ENCODE results near the gene SHQ1. TPM values are rescaled to one million over a fixed set of nuclear protein-coding genes. Genes with fewer than 3 reads are reported as not detected.

SHQ1 gene
- total and polyA plus RNA-seq, 12 donors: 7.2 to 26.4 (median 15.1) TPM

- H3K36me3 ChIP-seq (replicated peaks in 1 of 2): no peaks in the 10 kb centered on the region
- DNase-seq: no peak
- H3K9me3 ChIP-seq (replicated peaks in 1 of 3): no peaks in the 10 kb centered on the region
- intact Hi-C loops (cut with DNase I): loop anchor here (5.0 kb wide), 2 partner anchors 145 to 150 kb away; no protein-coding TSS in a partner anchor
- WGBS, 4 donors: 67 to 88% (median 80%) methylated on average over 3 of the region's 3 CpGs
- no peak overlapping the region for H3K27ac ChIP-seq
- H3K27me3 ChIP-seq: no peaks in the 10 kb centered on the region
- peaks cover 9 to 30% of the 10 kb centered on the region in 2 donors for H3K4me1 ChIP-seq (replicated peaks in 1 of 2)
- no peak for TF ChIP-seq CTCF (IDR thresholded peaks at IDR 0.05)
- TF ChIP-seq POLR2A (IDR thresholded peaks at IDR 0.05): no peak
- no peak overlapping the region for H3K4me3 ChIP-seq
Measured at GRCh38 chr3:72816862-72817355, 31.3 kb downstream of the SHQ1 start.

GRCh38 chr3:72814308-72814707, 33.9 kb downstream of the SHQ1 start:
- no peaks in the 10 kb centered on the region for H3K27me3 ChIP-seq
- no peak overlapping the region for H3K27ac ChIP-seq
- intact Hi-C loops (cut with DNase I): no loop called here
- H3K36me3 ChIP-seq (replicated peaks in 1 of 2): no peaks in the 10 kb centered on the region
- TF ChIP-seq POLR2A (IDR thresholded peaks at IDR 0.05) (no peak), CTCF (IDR thresholded peaks at IDR 0.05) (no peak)
- H3K4me3 ChIP-seq: no peak overlapping the region
- H3K4me1 ChIP-seq (replicated peaks in 1 of 2): peaks cover 0 to 8% of the 10 kb centered on the region in 2 donors
- DNase-seq: no peak
- no peaks in the 10 kb centered on the region for H3K9me3 ChIP-seq (replicated peaks in 1 of 3)
- WGBS, 4 donors: 84 to 94% (median 86%) methylated on average over 3 of the region's 3 CpGs

- no peak overlapping the region for H3K4me3 ChIP-seq
- intact Hi-C loops (cut with DNase I): no loop called here
- H3K27ac ChIP-seq: no peak overlapping the region
- DNase-seq: no peak
- no peaks in the 10 kb centered on the region for H3K36me3 ChIP-seq (replicated peaks in 1 of 2)
- no peak for TF ChIP-seq CTCF (IDR thresholded peaks at IDR 0.05)
- TF ChIP-seq POLR2A (IDR thresholded peaks at IDR 0.05): no peak
- WGBS, 4 donors: 81 to 90% (median 88%) methylated on average over 3 of the region's 3 CpGs
- no peaks in the 10 kb centered on the region for H3K4me1 ChIP-seq (replicated peaks in 1 of 2)
- no peaks in the 10 kb centered on the region for H3K27me3 ChIP-seq
- no peaks in the 10 kb centered on the region for H3K9me3 ChIP-seq (replicated peaks in 1 of 3)
Measured at GRCh38 chr3:72812201-72812600, 36.0 kb downstream of the SHQ1 start.

GRCh38 chr3:72811571-72811970, 36.7 kb downstream of the SHQ1 start:
- Histone ChIP-seq H3K4me3 (no peak overlapping the region), H3K36me3 (replicated peaks in 1 of 2) (no peaks in the 10 kb centered on the region), H3K4me1 (replicated peaks in 1 of 2) (no peaks in the 10 kb centered on the region), H3K27me3 (no peaks in the 10 kb centered on the region), H3K9me3 (replicated peaks in 1 of 3) (no peaks in the 10 kb centered on the region), H3K27ac (no peak overlapping the region)
- no peak for TF ChIP-seq POLR2A (IDR thresholded peaks at IDR 0.05)
- TF ChIP-seq CTCF (IDR thresholded peaks at IDR 0.05): no peak
- intact Hi-C loops (cut with DNase I): no loop called here
- 92 to 97% (median 95%) methylated on average over 1 of the region's 1 CpG for WGBS, 4 donors
- DNase-seq: no peak
